DMS53 (cell line): Measurements from ENCODE around the gene LONRF2.
A peak's percentile ranks its signal among the peaks of the same experiment; 100 is the strongest.
"Not testable (repeated sequence)": the region's sequence is repeated elsewhere in the genome, so short reads cannot be mapped to it uniquely, and the experiment has no call there.

Experiments
- DNase-seq: peaks from one replicate; lab custom pipeline; 2025; lab: John Stamatoyannopoulos, UW

The LONRF2 gene

GRCh38 chr2:100253786-100254185 is 68.5 kb downstream of the LONRF2 start:
- DNase-seq, result no peak

GRCh38 chr2:100252811-100253698 is 69.2 kb downstream of the LONRF2 start:
- no peak for DNase-seq

- no peak for DNase-seq
Observed at GRCh38 chr2:100250645-100251044, 71.7 kb downstream of the LONRF2 start.

DNA sequence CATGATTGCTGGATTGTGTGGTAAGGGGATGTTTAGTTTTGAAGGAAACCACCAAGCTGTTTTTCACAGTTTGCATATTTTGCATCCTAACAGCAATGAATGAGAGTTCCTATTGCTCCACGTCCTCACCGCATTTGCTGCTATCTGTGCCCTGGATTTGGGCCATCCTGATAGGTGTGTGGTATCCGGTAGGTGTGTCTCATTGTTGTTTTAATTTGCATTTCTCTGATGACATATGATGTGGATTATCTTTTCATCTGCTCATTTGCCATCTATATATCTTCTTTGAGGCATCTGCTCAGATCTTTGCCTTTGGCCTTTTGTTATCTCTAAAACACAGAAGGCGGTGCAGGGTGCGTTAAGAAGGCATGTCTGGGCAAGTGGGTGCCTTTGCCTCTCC is 73.3 kb downstream of the LONRF2 start:
- no peak for DNase-seq

DNA sequence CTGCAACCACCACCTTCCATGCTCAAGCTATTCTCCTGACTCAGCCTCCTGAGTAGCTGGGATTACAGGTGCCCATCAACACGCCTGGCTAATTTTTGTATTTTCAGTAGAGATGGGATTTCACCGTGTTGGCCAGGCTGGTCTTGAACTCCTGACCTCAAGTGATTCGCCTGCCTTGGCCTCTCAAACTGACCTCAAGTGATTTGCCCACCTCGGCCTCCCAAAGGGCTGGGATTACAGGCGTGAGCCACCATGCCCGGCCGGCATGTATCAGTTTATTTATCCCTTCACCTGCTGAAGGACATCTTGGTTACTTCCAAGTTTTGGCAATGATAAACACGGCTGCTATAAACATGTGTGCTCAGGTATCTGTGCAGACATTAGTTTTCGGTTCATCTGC is 73.7 kb downstream of the LONRF2 start:
- DNase-seq, result not testable (repeated sequence)

DNA sequence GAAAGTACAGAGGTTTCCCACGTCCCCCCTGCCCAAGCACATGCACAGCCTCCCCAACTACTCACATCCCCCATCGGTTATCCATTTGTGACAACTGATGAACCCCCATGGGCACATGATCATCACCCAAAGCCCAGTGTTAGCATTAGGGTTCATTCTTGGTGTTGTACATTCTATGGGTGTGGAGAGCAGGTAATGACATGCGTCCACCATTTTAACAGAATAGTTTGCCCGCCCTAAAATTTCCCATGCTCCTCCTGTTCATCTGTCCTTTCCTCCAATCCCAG is 74.3 kb downstream of the LONRF2 start:
- DNase-seq, result no peak

DNA sequence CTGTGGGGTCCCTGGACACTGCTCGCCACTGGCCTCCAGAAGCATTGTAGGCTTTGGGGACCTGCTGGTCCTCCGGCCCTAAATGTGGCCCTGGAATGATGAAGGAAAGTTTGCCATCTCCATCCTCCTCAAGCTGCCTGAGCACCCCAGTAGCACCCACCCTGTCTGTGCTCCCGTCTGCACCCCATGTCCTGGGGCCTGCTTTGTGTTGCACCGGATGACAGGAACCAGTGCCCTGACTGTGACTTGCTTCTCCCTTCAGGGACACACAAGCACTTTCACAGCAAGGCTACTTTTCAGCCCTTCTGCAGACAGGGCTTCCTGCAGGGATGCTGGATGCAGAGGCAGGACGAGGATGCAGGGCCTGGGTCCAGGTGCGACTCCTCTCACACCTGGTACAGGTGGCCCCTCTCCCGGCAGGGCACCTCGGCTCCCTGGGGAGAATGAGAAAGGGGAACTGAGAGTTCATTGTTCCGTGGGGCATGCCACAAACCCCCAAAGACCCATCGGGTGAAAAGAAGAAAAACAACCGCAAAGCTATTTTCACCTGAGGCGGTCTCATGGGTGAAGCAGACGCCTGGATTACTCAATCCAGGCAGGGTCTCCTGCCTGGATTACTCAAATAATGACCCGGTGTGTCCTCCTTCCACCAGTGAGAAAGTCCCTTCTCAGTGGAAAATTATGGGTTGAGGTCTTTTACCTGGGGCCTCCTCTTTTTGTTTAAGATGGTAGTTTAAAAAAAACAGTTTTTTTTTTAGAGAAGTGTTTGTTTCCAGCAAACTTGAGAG is 74.9 kb downstream of the LONRF2 start:
- DNase-seq, result no peak

DNA sequence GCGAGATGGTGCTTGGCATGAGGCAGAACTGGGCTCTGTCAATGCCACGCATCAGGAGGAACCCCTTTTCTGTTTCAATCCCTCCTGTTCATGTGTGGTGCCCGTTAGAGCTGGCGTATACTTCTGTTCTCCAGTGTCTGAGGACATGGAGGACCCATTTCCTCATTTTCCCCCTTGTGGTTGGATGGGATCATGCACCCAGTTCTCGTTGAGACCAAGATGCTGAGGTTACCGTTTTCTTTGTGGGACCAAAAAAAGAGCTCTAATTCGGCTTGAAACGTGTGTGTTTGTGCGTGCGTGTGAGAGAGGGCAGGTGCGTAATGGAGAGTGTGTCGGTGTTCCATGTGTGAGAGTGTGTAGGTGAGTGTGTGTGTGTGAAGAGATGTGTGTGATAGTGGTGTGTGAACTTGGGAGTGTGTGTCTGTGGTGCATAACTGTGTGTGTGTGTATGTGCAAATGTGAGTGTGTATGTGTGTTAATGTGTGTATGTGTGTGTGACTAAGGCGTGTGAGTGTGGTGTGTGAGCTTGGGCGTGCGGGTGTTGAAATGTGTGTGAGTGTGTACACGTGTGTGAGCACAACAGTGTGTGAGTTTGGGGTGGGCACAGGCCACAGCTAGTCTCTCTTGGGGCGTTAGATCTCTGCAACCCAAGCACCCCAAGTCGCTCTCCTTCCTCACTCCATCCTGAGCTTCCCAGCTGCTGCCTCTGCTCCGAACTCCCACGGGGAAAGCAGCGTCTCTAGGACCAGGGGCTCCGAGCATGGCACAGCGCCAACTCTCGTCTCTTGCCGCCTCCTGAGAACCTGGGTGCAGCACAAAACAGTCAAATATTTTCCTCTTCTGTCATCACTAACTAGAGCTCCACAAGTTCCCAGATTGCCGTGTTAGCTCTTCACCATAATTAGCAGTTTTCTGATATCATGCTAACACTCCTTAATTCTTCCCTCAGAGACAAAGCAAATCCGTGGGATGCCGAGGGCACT is 75.8 kb downstream of the LONRF2 start:
- peak; percentile 73 for DNase-seq

DNA sequence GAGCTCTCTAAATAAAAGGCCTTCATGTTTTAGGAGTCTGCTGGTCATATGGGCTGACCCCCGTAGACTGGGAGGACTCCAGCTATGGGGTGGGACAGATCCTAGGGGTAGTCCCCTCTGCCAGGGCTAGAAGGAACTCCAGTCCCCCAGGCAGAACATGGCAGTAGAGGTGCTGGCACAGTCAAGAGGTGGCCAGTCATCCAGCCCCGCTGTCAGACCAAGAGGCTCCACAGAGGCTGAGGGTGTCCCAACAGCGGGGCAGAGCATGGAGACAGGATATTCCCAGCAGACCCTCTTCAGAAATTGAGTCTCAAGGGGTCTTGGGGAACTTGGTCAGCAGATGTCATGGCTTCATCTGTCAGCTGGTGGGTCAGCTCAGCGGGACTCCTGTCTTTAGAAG is 76.6 kb downstream of the LONRF2 start:
- DNase-seq, result no peak

DNA sequence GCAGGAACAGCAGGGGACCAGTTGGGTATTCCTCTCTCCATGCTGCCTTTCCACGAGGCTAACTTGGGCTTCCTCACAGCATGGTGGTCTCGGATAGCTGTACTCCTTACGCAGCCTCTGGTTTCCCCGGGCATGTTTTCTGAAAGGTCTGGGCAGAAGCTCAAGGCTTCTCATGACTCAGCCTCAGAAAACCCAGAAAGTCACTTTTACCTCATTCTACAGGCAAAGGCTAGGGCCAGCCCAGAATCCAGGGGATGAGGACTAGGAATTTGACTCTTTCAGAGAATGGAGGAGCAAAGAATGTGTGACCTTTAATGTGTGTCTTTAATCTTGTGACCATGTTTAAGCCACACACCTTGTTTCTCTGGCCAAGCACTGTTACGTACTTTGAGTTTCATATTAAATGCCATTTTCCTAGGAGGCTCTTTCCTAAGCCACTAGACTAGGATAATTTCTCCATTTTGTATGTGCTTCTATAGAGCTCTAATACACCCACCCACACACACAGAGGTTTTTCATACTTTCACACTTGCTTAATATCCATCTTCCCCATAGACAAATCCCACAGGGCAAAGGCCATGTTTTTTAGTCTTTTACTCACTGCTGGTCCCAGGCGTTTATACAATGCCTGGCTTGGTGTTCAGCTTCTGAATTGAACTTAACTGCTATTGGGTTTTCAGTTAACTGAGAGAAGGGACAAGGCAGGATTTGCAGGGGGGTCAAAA is 77.3 kb downstream of the LONRF2 start:
- no peak for DNase-seq

DNA sequence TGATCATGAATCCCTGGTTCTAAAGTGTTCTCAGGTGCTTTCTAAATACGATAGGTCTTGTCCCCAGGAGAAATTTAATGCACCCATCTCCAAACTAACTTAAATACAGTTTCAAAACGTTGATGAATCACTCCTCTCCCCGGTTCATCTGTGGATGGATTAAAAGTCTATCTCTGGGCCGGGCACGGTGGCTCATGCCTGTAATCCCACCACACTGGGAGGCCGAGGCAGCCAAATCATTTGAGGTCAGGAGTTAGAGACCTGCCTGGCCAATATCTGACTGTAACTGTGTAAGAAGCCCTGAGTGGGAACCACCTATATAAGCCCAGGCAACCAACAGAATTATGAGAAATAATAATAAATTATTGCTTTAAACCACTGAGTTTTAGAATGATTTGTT is 78.7 kb downstream of the LONRF2 start:
- DNase-seq, result no peak

GRCh38 chr2:100242891-100243619 is 79.2 kb downstream of the LONRF2 start:
- peak; percentile 88 for DNase-seq

DNA sequence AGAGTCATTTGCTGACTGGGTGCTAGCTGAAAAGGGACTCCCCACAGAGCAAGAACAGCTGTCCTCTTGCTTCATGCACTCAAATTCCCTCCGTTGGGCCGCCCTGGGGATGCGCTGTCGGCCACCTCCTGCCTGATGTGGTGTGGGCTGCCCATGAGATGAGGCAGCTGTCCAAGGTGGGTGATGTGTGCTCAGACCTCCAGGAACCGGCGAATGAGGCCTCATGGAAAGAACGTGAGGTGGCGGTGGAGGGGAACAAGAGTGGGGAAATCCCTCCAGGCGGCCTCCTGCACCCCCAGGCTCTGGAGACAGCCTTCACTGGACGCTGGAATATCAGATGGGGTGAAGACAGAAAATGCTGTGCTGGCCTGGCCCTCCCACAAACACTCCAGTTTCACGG is 79.8 kb downstream of the LONRF2 start:
- no peak for DNase-seq

DNA sequence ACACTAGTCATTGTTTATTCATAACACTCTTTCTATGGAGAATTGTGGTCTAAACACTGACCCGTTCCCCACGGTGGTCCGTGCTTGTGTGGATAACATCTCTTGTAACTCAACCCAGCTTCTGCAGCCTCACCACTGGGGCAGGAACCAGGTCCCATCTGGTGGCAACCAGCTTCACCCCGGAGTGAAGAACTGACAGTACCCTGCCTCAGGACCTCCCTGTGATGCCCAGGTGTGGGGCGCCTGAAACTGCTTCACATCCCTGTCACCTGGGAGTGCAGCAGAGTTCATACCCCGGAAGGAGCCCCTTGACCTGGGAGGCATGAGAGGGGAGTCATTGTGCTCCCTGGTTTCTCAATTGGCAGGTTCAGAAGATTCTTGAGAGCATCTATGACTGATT is 81.1 kb downstream of the LONRF2 start:
- DNase-seq, result no peak

- no peak for DNase-seq
Observed at GRCh38 chr2:100240386-100240785, 81.9 kb downstream of the LONRF2 start.

DNA sequence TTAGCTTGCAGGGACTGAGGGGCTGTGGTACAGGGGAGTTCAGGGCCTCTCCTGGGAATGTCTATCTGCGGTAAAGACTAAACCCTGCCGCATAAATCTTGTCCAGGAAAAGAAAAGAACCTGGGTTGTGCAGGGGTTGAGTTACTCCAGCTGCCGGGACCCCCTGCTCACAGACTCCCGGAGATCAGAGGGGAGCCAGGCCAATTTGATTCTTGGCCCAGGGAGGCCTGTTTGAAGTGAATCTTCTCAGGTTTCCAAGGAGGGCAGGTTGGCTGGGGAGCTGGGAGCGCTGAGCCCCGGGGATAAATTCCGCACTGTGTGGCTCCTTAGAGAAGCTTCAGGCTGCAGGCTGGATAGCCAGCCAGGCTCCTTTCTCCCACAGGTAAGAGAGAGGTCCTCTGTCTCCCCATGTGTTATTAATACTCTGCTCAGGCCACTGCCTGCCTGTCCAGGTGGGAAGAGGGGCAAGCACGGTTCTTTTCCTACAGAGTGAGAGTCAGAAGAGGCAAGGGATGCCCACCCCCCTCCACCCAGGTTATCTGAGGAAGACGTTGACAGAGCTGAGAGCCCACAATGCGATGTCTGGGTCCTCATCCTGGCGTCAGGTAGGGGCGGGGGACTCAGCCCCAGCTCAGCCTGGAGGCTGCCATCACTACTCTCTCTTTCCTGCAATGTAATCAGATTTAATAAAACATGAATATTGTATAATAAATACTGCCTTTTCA is 82.7 kb downstream of the LONRF2 start:
- no peak for DNase-seq

- no peak for DNase-seq
Observed at GRCh38 chr2:100238471-100238870, 83.8 kb downstream of the LONRF2 start.

DNA sequence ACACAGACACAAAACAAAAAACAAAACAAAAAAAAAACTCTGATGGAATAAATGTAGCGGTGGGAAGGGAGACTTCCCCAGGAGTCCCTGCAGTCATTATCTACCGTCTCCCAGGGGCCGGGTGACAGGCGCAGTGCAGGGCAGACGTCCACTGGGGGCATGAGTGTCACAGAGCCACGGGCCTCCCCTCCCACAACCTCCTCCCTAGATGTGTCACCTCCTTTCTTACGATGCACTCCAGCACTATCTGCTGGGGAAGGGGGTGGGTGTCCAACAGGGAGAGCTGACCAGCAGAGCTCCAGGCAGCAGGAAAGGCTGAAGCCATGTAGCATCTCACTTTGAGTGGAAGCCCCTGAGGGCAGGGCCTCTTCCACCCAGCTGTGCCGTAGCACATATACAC is 84.5 kb downstream of the LONRF2 start:
- peak; percentile 19 for DNase-seq

- DNase-seq, result no peak
Observed at GRCh38 chr2:100237163-100237562, 85.1 kb downstream of the LONRF2 start.

DNA sequence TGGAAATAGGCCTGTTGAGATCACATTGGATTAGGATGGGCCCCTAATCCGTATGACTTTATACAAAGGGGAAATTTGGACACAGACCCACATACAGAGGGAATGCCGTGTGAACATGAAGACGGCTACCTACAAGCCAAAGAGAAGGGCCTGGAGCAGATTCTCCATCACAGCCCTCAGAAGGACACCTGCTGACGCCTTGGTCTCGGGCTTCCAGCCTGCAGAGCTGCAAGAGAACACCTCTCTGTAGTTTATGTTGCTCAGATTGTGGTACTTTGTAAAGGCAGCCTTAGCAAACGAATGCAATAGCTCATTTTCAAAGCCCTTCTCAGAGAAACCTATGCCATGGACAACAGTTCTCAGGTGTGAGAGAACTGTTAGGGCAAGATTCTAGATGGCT is 86.1 kb downstream of the LONRF2 start:
- DNase-seq, result no peak
